ENCODE data around the gene PAQR5.

PAQR5 gene

GRCh38 chr15:69359722-69360121 is 61.0 kb downstream of the PAQR5 start:
- DNase-seq (ENCODE audit: low spot score): no peak

GRCh38 chr15:69360642-69361041 is 61.9 kb downstream of the PAQR5 start:
- TF ChIP-seq CTCF (IDR thresholded peaks at IDR 0.05; ENCODE audit: extremely low read depth, missing control alignments): no peak
- DNase-seq (ENCODE audit: low spot score): no peak

More at GRCh38 chr15:69359722-69360121, 61.0 kb downstream of the PAQR5 start:
- TF ChIP-seq CTCF (IDR thresholded peaks at IDR 0.05; ENCODE audit: extremely low read depth, missing control alignments): no peak

GRCh38 chr15:69367236-69367635 is 68.5 kb downstream of the PAQR5 start:
- DNase-seq (ENCODE audit: low spot score): no peak
- no peak for TF ChIP-seq CTCF (IDR thresholded peaks at IDR 0.05; ENCODE audit: extremely low read depth, missing control alignments)

GRCh38 chr15:69369631-69370030 is 70.9 kb downstream of the PAQR5 start:
- no peak for DNase-seq (ENCODE audit: low spot score)
- TF ChIP-seq CTCF (IDR thresholded peaks at IDR 0.05; ENCODE audit: extremely low read depth, missing control alignments): no peak

- no peak for TF ChIP-seq CTCF (IDR thresholded peaks at IDR 0.05; ENCODE audit: extremely low read depth, missing control alignments)
- no peak for DNase-seq (ENCODE audit: low spot score)
Observed at GRCh38 chr15:69373406-69373805, 74.7 kb downstream of the PAQR5 start.

GRCh38 chr15:69375151-69375790 is 76.6 kb downstream of the PAQR5 start:
- DNase-seq (ENCODE audit: low spot score): no peak
- TF ChIP-seq CTCF (IDR thresholded peaks at IDR 0.05; ENCODE audit: extremely low read depth, missing control alignments): no peak

- DNase-seq (ENCODE audit: low spot score): no peak
- TF ChIP-seq CTCF (IDR thresholded peaks at IDR 0.05; ENCODE audit: extremely low read depth, missing control alignments): no peak
Observed at GRCh38 chr15:69377216-69377970, 78.7 kb downstream of the PAQR5 start.
